Stimulated activated CD4-positive, alpha-beta T cell treated with anti-CD3 and anti-CD28 coated beads, Interleukin-12 subunit alpha, Interleukin-12 subunit beta, amount 100 ng/mL, for 4 hours (primary cell): Measurements from ENCODE around the gene TMEM272.
"Not testable (repeated sequence)": the region's sequence is repeated elsewhere in the genome, so short reads cannot be mapped to it uniquely, and the experiment has no call there.

Experiments used
- DNase-seq: peaks from one replicate; pipeline ENCODE4 v3.0.0-alpha.2; 2020

Gene TMEM272

GRCh38 chr13:51824712-51825111 is 20.3 kb downstream of the TMEM272 start:
- not testable (repeated sequence) for DNase-seq

- no peak for DNase-seq
Measured at GRCh38 chr13:51823863-51824262, 21.1 kb downstream of the TMEM272 start.

GRCh38 chr13:51823359-51823758 is 21.6 kb downstream of the TMEM272 start:
- DNase-seq: no peak

- no peak for DNase-seq
Measured at GRCh38 chr13:51822106-51822815, 22.7 kb downstream of the TMEM272 start.

- DNase-seq: no peak
Measured at GRCh38 chr13:51821606-51822005, 23.4 kb downstream of the TMEM272 start.

GRCh38 chr13:51820016-51820597 is 24.9 kb downstream of the TMEM272 start:
- DNase-seq: no peak

GRCh38 chr13:51819544-51819943 is 25.4 kb downstream of the TMEM272 start:
- DNase-seq: no peak

- DNase-seq: peak; percentile 50
Measured at GRCh38 chr13:51818781-51819511, 26.0 kb downstream of the TMEM272 start.

GRCh38 chr13:51818276-51818675 is 26.7 kb downstream of the TMEM272 start:
- no peak for DNase-seq

GRCh38 chr13:51817717-51818116 is 27.3 kb downstream of the TMEM272 start:
- DNase-seq: no peak

- DNase-seq: no peak
Measured at GRCh38 chr13:51816604-51817249, 28.2 kb downstream of the TMEM272 start.

- no peak for DNase-seq
Measured at GRCh38 chr13:51815848-51816247, 29.1 kb downstream of the TMEM272 start.

GRCh38 chr13:51814825-51815650 is 29.9 kb downstream of the TMEM272 start:
- peak; percentile 56 for DNase-seq

GRCh38 chr13:51814071-51814470 is 30.9 kb downstream of the TMEM272 start:
- DNase-seq: no peak

GRCh38 chr13:51811920-51812451 is 33.0 kb downstream of the TMEM272 start:
- DNase-seq: no peak

GRCh38 chr13:51811046-51811445 is 33.9 kb downstream of the TMEM272 start:
- no peak for DNase-seq

GRCh38 chr13:51808811-51809210 is 36.2 kb downstream of the TMEM272 start:
- DNase-seq: no peak

- no peak for DNase-seq
Measured at GRCh38 chr13:51807041-51807440, 37.9 kb downstream of the TMEM272 start.

GRCh38 chr13:51806566-51806965 is 38.4 kb downstream of the TMEM272 start:
- DNase-seq: no peak

- no peak for DNase-seq
Measured at GRCh38 chr13:51805925-51806324, 39.1 kb downstream of the TMEM272 start.

- DNase-seq: no peak
Measured at GRCh38 chr13:51805313-51805712, 39.7 kb downstream of the TMEM272 start.
